WTC11 (cell line): ENCODE data around the gene NBEA. TPM values are rescaled to one million over a fixed set of nuclear protein-coding genes. Genes with fewer than 3 reads are reported as not detected.

ENCODE experiments used
- ATAC-seq: fragments of 200-7000 bp; cut with Tn5 transposase; 2 replicates; pipeline ENCODE4 v1.10.0; 2021; ENCODE audit warnings: mild to moderate bottlenecking, moderate library complexity
- CTCF ChIA-PET: fragments of 300-600 bp; sonication (Branson Sonifier 250); formaldehyde crosslinking; loops from one replicate; lab custom pipeline; 2021; ENCODE audit warnings: antibody characterized with exemption; lab: Charles Lee
- POLR2A ChIA-PET: fragments of 350-600 bp; sonication (Branson Sonifier 250); formaldehyde crosslinking; loops from one replicate; lab custom pipeline; 2021; ENCODE audit warnings: antibody characterized with exemption; lab: Charles Lee
- DNase-seq: peaks from one replicate; pipeline ENCODE4 v3.0.0; 2021; ENCODE audit warnings: low spot score
- H3K27ac Mint-ChIP-seq: 2 replicates; pipeline ENCODE4 v1.8.0; 2021; ENCODE audit warnings: mixed read lengths
- H3K27me3 Mint-ChIP-seq: 2 replicates; pipeline ENCODE4 v1.8.0; 2021; ENCODE audit warnings: low read depth, mild to moderate bottlenecking, moderate library complexity, mixed read lengths
- H3K36me3 Mint-ChIP-seq: 2 replicates; pipeline ENCODE4 v1.8.0; 2021; ENCODE audit warnings: mixed read lengths
- H3K4me1 Mint-ChIP-seq: 2 replicates; pipeline ENCODE4 v1.8.0; 2022; ENCODE audit warnings: mixed read lengths
- H3K4me3 Mint-ChIP-seq: 2 replicates; pipeline ENCODE4 v1.8.0; 2021; ENCODE audit warnings: mild to moderate bottlenecking, moderate library complexity, mixed read lengths
- H3K9me3 Mint-ChIP-seq: 2 replicates; pipeline ENCODE4 v1.8.0; 2021; ENCODE audit warnings: mixed read lengths
- E2F4 ChIP-seq: sonication (generic); formaldehyde crosslinking; IDR thresholded peaks from 2 replicates; pipeline ENCODE4 v1.8.1; 2022; ENCODE audit warnings: low read depth, mild to moderate bottlenecking, moderate library complexity, missing genetic modification reagents, borderline replicate concordance
- EMX1 ChIP-seq: fragments of 250-450 bp; sonication (Bioruptor Pico); IDR thresholded peaks from 2 replicates; pipeline ENCODE4 v1.8.0; 2021; ENCODE audit warnings: mild to moderate bottlenecking
- FOXP1 ChIP-seq: sonication (generic); formaldehyde crosslinking; IDR thresholded peaks from 2 replicates; pipeline ENCODE4 v1.8.0; 2022; ENCODE audit warnings: missing genetic modification reagents, mild to moderate bottlenecking, moderate library complexity, borderline replicate concordance
- GABPB1 ChIP-seq: sonication (generic); formaldehyde crosslinking; IDR thresholded peaks from 2 replicates; pipeline ENCODE4 v1.8.1; 2023; ENCODE audit warnings: mild to moderate bottlenecking, missing genetic modification reagents
- MXD4 ChIP-seq: fragments of 250-450 bp; sonication (Bioruptor Pico); IDR thresholded peaks from 2 replicates; pipeline ENCODE4 v1.8.0; 2021; ENCODE audit warnings: mild to moderate bottlenecking, moderate library complexity, borderline replicate concordance
- MYBL2 ChIP-seq: sonication (generic); formaldehyde crosslinking; IDR thresholded peaks from 2 replicates; pipeline ENCODE4 v1.8.1; 2023; ENCODE audit warnings: mild to moderate bottlenecking, moderate library complexity, missing genetic modification reagents
- NFATC4 ChIP-seq: fragments of 250-450 bp; sonication (Bioruptor Pico); IDR thresholded peaks from 2 replicates; pipeline ENCODE4 v1.9.0; 2021; ENCODE audit warnings: mild to moderate bottlenecking
- NR2C2 ChIP-seq: sonication (generic); formaldehyde crosslinking; IDR thresholded peaks from 2 replicates; pipeline ENCODE4 v1.8.0; 2022; ENCODE audit warnings: mild to moderate bottlenecking, missing genetic modification reagents
- PREB ChIP-seq: sonication (generic); formaldehyde crosslinking; IDR thresholded peaks from 2 replicates; pipeline ENCODE4 v1.8.1; 2022; ENCODE audit warnings: mild to moderate bottlenecking, missing genetic modification reagents, moderate library complexity, borderline replicate concordance
- PRRX2 ChIP-seq: fragments of 250-450 bp; sonication (Bioruptor Pico); IDR thresholded peaks from 2 replicates; pipeline ENCODE4 v1.8.0; 2021; ENCODE audit warnings: mild to moderate bottlenecking
- TEAD4 ChIP-seq: sonication (generic); formaldehyde crosslinking; IDR thresholded peaks from 2 replicates; pipeline ENCODE4 v1.8.0; 2022; ENCODE audit warnings: mild to moderate bottlenecking, missing genetic modification reagents
- ZBTB43 ChIP-seq: sonication (generic); formaldehyde crosslinking; IDR thresholded peaks from 2 replicates; pipeline ENCODE4 v1.8.1; 2023; ENCODE audit warnings: mild to moderate bottlenecking, missing genetic modification reagents
- ZNF138 ChIP-seq: sonication (generic); formaldehyde crosslinking; conservative IDR thresholded peaks from 2 replicates; pipeline ENCODE4 v1.8.1; 2022; ENCODE audit warnings: mild to moderate bottlenecking, moderate library complexity, missing genetic modification reagents
- ZNF232 ChIP-seq: sonication (generic); formaldehyde crosslinking; IDR thresholded peaks from 2 replicates; pipeline ENCODE4 v1.8.0; 2022; ENCODE audit warnings: mild to moderate bottlenecking, missing genetic modification reagents
- ZNF416 ChIP-seq: fragments of 250-450 bp; sonication (Bioruptor Pico); IDR thresholded peaks from 2 replicates; pipeline ENCODE4 v1.9.0; 2021; ENCODE audit warnings: mild to moderate bottlenecking, inconsistent platforms
- total RNA-seq: library from RNA; stranded (reverse); gene quantifications from 3 replicates; pipeline ENCODE4 v1.2.3, GENCODE V29; 2021
- TF ChIP-seq, protein P1 (sequence below): fragments of 250-450 bp; sonication (Bioruptor Pico); conservative IDR thresholded peaks from 2 replicates; pipeline ENCODE4 v1.9.0; 2021; ENCODE audit warnings: mild to moderate bottlenecking
- TF ChIP-seq, protein P2 (sequence below): sonication (generic); formaldehyde crosslinking; IDR thresholded peaks from 2 replicates; pipeline ENCODE4 v1.8.1; 2022; ENCODE audit warnings: missing genetic modification reagents, borderline replicate concordance

The NBEA gene
- total RNA-seq, 1 experiment from 2014 or later, result 20.9 TPM

- H3K36me3 Mint-ChIP-seq, result peaks cover 5% of the 10 kb centered on the region
- no peak overlapping the region for H3K27ac Mint-ChIP-seq
- H3K9me3 Mint-ChIP-seq, result peaks cover 12% of the 10 kb centered on the region
- TF ChIP-seq ZBTB43 (CRISPR knock-in tag), result no peak
- TF ChIP-seq, protein P1, sequence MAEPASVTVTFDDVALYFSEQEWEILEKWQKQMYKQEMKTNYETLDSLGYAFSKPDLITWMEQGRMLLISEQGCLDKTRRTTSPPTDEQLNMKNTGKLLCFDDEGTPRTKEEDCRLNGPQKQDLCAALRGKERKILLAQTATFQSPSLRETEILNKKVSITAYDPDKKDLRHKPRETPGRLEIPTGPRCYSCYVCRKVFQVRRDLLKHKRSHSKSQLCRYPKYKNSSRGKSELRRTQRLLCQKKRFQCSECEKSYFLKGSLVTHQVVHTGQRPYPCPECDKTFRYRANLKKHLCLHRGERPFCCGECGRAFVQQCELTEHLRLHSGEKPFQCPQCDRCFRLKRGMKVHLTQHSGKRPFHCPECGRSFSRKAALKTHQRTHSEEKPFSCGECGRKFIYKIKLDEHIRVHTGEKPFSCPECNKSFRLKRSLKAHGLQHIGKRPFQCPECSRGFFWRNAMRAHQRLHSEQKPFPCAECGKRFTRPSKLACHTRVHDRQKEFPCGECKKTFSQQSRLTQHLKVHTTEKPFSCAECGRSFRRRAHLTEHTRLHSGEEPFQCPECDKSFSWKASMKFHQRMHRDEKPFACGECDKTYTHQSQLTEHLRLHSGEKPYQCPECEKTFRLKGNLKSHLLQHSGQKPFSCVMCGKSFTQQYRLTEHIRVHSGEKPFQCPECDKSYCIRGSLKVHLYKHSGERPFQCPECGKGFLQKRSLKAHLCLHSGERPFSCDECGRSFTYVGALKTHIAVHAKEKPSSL, result no peak
- TF ChIP-seq, protein P2, sequence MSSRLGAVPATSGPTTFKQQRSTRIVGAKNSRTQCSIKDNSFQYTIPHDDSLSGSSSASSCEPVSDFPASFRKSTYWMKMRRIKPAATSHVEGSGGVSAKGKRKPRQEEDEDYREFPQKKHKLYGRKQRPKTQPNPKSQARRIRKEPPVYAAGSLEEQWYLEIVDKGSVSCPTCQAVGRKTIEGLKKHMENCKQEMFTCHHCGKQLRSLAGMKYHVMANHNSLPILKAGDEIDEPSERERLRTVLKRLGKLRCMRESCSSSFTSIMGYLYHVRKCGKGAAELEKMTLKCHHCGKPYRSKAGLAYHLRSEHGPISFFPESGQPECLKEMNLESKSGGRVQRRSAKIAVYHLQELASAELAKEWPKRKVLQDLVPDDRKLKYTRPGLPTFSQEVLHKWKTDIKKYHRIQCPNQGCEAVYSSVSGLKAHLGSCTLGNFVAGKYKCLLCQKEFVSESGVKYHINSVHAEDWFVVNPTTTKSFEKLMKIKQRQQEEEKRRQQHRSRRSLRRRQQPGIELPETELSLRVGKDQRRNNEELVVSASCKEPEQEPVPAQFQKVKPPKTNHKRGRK, result no peak
- TF ChIP-seq ZNF416 (CRISPR knock-in tag), result no peak
- TF ChIP-seq PREB (CRISPR knock-in tag), result no peak
- TF ChIP-seq PRRX2 (CRISPR knock-in tag), result no peak
- no peak for TF ChIP-seq EMX1 (CRISPR knock-in tag)
- no peak for TF ChIP-seq TEAD4
- ATAC-seq (no peak), DNase-seq (no peak)
- ChIA-PET CTCF (no interaction called here), POLR2A (no interaction called here)
- no peak overlapping the region for H3K4me3 Mint-ChIP-seq
- no peaks in the 10 kb centered on the region for H3K4me1 Mint-ChIP-seq
- no peaks in the 10 kb centered on the region; the same call in 1 of the 2 replicates for H3K27me3 Mint-ChIP-seq
Measured at GRCh38 chr13:35279500-35279899, 337.4 kb downstream of the NBEA start.

GRCh38 chr13:35283856-35284255 is 341.8 kb downstream of the NBEA start:
- no peak for DNase-seq
- no peaks in the 10 kb centered on the region for H3K9me3 Mint-ChIP-seq
- no peaks in the 10 kb centered on the region for H3K27me3 Mint-ChIP-seq
- H3K36me3 Mint-ChIP-seq, result no peaks in the 10 kb centered on the region
- ChIA-PET POLR2A (no interaction called here), CTCF (no interaction called here)
- ATAC-seq, result no peak
- H3K4me3 Mint-ChIP-seq, result no peak overlapping the region
- peaks cover 3% of the 10 kb centered on the region for H3K4me1 Mint-ChIP-seq
- TF ChIP-seq MXD4 (no peak), ZNF416 (CRISPR knock-in tag) (no peak), ZNF138 (CRISPR knock-in tag) (no peak), FOXP1 (CRISPR knock-in tag) (no peak), E2F4 (CRISPR knock-in tag) (no peak), ZNF232 (CRISPR knock-in tag) (no peak), NFATC4 (CRISPR knock-in tag) (no peak), GABPB1 (CRISPR knock-in tag) (peak; percentile 39; the same call in 1 of the 2 replicates), NR2C2 (CRISPR knock-in tag) (no peak)
- no peak overlapping the region for H3K27ac Mint-ChIP-seq

DNA sequence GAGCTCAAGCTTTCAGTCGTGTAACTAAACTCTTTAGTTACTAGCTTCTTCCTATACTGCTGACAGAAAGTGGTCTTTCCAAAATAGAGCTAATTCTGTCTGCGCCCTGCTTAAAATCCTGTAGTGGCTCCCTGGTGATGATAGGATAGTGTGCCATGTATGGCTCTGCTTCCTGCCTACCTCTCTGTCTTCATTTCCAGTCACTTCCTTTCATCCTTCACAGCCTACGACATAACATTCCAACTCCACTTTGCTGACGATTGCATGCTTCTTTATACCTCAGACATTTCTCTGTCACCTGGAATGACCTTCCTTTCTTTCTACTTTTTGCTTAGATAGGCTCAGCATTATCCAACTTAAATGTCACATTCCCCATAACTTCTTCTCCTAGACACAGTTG is 343.6 kb downstream of the NBEA start:
- no peak overlapping the region for H3K4me3 Mint-ChIP-seq
- no peaks in the 10 kb centered on the region for H3K9me3 Mint-ChIP-seq
- no peak overlapping the region for H3K27ac Mint-ChIP-seq
- no peaks in the 10 kb centered on the region for H3K36me3 Mint-ChIP-seq
- no peaks in the 10 kb centered on the region for H3K27me3 Mint-ChIP-seq
- no peak for ATAC-seq
- POLR2A ChIA-PET, result no interaction called here
- CTCF ChIA-PET, result no interaction called here
- no peak for DNase-seq
- TF ChIP-seq MYBL2 (CRISPR knock-in tag), result no peak
- H3K4me1 Mint-ChIP-seq, result peaks cover 4% of the 10 kb centered on the region
